ENCODE measurements around the gene INPP5A. TPM values are rescaled to one million over a fixed set of nuclear protein-coding genes. Genes with fewer than 3 reads are reported as not detected.

Gene INPP5A
- total and polyA plus RNA-seq, 10 of the 15 experiments (the other 5 are each of a cell fraction or from before 2014, with no cell fraction given) = 0.52 to 15.0 (median 6.3) TPM

DNA sequence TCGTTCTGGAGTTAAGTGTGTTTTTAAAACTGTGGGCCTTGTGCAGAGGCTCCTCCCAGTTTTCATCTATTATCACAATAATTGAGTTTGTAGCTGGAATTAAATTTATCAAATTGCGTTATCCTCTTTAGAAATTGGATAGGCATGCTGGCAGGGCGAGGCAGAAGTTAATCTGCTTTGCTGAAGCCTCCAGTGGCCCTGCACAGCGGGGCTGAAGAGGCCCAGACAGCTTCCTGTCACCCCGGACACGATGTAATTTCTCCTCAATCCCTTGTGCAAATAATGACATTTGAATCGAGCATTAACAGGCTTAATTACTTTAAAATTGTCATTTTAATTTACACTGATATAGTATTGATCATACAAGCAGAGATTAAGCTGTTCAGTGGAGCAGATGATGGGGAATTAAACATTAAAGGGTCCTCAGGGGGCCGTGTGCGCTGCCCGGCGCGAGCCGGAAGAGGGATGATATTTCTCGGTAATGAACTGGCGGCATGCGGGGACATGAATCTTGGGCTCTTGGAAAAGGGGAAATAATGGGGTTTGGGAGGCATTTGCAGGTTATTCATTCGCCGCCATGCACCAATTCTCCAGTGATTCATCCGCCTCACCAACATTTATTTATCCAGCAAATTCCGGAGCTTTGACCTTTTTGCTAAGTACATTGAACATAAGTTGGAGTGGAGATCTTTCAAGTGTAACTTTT, 129.9 kb downstream of the INPP5A start (continued):
- TF ChIP-seq EP300 (IDR thresholded peaks at IDR 0.05; ENCODE audit: borderline replicate concordance in 1 of 2, control insufficient read depth in 1 of 2, low read depth in 2 of 2, low read length in 2 of 2) (no peak), POLR2A (IDR thresholded peaks at IDR 0.05; ENCODE audit: low read depth, low read length) (no peak), SUPT20H (IDR thresholded peaks at IDR 0.05; ENCODE audit: borderline replicate concordance, control insufficient read depth, low read depth, low read length) (no peak)
- TF ChIP-seq, protein P1, sequence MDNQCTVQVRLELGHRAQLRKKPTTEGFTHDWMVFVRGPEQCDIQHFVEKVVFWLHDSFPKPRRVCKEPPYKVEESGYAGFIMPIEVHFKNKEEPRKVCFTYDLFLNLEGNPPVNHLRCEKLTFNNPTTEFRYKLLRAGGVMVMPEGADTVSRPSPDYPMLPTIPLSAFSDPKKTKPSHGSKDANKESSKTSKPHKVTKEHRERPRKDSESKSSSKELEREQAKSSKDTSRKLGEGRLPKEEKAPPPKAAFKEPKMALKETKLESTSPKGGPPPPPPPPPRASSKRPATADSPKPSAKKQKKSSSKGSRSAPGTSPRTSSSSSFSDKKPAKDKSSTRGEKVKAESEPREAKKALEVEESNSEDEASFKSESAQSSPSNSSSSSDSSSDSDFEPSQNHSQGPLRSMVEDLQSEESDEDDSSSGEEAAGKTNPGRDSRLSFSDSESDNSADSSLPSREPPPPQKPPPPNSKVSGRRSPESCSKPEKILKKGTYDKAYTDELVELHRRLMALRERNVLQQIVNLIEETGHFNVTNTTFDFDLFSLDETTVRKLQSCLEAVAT (IDR thresholded peaks at IDR 0.05) = no peak

DNA sequence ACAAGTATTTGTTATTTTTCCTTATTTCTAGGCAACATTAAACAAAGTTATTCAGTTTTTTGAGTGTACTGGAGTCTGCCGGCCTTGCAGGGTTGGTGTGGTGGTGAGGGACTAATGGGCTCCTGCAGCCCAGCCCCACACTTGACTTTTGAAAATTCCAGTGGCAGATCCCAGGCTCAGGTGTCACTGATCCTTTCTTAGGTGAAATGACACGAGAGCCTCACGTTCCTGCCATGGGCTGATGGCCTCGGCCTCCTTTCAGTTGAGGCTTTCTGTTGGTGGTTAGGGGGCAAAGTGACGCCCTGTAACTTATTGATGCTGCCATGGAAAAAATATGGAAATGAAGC, 130.4 kb downstream of the INPP5A start:
- RAD21 ChIA-PET (ENCODE audit: unreplicated experiment) = no interaction called here

More for the DNA sequence above, 130.4 kb downstream of the INPP5A start:
- in situ Hi-C loops (cut with MboI) (no loop called here), intact Hi-C loops (cut with micrococcal nuclease; ENCODE audit: unreplicated experiment) (no loop called here)
- Histone ChIP-seq H2AFZ (ENCODE audit: control insufficient read depth, low read depth, low read length) (no peak overlapping the region), H3K79me2 (ENCODE audit: control insufficient read depth, insufficient read depth, low read length) (no peaks in the 10 kb centered on the region), H3K4me2 (ENCODE audit: control insufficient read depth, insufficient read depth) (no peak overlapping the region), H4K20me1 (ENCODE audit: control insufficient read depth, insufficient read depth) (no peaks in the 10 kb centered on the region), H3K27ac (ENCODE audit: control insufficient read depth, insufficient read depth) (no peak overlapping the region), H3K36me3 (ENCODE audit: control insufficient read depth in 2 of 2, insufficient read depth in 2 of 2, low read length in 1 of 2) (no peaks in the 10 kb centered on the region; a peak in 1 of 4 replicates), H3K4me3 (no peak overlapping the region), H3K4me1 (ENCODE audit: control insufficient read depth, insufficient read depth, low read length) (no peaks in the 10 kb centered on the region), H3K9ac (ENCODE audit: control insufficient read depth, insufficient read depth, low read length) (no peak overlapping the region), H3K9me3 (replicated peaks; ENCODE audit: control insufficient read depth, insufficient read depth, low read length) (no peaks in the 10 kb centered on the region), H3K27me3 (replicated peaks in 1 of 2; ENCODE audit: control insufficient read depth in 2 of 2, insufficient read depth in 2 of 2, low read length in 1 of 2) (no peaks in the 10 kb centered on the region)
- TF ChIP-seq, protein P2, sequence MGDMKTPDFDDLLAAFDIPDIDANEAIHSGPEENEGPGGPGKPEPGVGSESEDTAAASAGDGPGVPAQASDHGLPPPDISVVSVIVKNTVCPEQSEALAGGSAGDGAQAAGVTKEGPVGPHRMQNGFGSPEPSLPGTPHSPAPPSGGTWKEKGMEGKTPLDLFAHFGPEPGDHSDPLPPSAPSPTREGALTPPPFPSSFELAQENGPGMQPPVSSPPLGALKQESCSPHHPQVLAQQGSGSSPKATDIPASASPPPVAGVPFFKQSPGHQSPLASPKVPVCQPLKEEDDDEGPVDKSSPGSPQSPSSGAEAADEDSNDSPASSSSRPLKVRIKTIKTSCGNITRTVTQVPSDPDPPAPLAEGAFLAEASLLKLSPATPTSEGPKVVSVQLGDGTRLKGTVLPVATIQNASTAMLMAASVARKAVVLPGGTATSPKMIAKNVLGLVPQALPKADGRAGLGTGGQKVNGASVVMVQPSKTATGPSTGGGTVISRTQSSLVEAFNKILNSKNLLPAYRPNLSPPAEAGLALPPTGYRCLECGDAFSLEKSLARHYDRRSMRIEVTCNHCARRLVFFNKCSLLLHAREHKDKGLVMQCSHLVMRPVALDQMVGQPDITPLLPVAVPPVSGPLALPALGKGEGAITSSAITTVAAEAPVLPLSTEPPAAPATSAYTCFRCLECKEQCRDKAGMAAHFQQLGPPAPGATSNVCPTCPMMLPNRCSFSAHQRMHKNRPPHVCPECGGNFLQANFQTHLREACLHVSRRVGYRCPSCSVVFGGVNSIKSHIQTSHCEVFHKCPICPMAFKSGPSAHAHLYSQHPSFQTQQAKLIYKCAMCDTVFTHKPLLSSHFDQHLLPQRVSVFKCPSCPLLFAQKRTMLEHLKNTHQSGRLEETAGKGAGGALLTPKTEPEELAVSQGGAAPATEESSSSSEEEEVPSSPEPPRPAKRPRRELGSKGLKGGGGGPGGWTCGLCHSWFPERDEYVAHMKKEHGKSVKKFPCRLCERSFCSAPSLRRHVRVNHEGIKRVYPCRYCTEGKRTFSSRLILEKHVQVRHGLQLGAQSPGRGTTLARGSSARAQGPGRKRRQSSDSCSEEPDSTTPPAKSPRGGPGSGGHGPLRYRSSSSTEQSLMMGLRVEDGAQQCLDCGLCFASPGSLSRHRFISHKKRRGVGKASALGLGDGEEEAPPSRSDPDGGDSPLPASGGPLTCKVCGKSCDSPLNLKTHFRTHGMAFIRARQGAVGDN (IDR thresholded peaks at IDR 0.05) = no peak
- TF ChIP-seq ZNF384 (IDR thresholded peaks at IDR 0.05; ENCODE audit: borderline replicate concordance, low read depth, low read length) = no peak
- SMC1A ChIA-PET (ENCODE audit: uncharacterized antibody, unreplicated experiment) = no interaction called here
- no TSS peak for BruUV-seq (replicated peaks)
- POLR2A ChIA-PET = no interaction called here
- FAIRE-seq (no peak), ATAC-seq (no peak), DNase-seq (ENCODE audit: low read depth, low spot score) (no peak)
- WGBS (ENCODE audit: insufficient coverage, insufficient replicate concordance, low lambda C conversion rate, missing lambda C conversion rate) = 57% methylated on average over 5 of the region's 5 CpGs
- CTCF ChIA-PET = no interaction called here

All from GM12878 (cell line).